ENCODE results near the gene MKNK2.
"Not testable (repeated sequence)": the region's sequence is repeated elsewhere in the genome, so short reads cannot be mapped to it uniquely, and the experiment has no call there.

Gene MKNK2

GRCh38 chr19:2089727-2090053 is 38.6 kb upstream of the MKNK2 start:
- Histone ChIP-seq H3K4me1 (ENCODE audit: control insufficient read depth in 2 of 2, insufficient read depth in 2 of 2, low read length in 2 of 2) (peaks cover 26 to 33% of the 10 kb centered on the region in 2 donors), H3K36me3 (ENCODE audit: control insufficient read depth in 2 of 2, insufficient read depth in 2 of 2, low read length in 2 of 2) (no peaks in the 10 kb centered on the region), H3K9ac (ENCODE audit: low read depth in 1 of 2, low read length in 2 of 2) (no peak overlapping the region), H3K4me3 (ENCODE audit: low read length in 2 of 2) (no peak overlapping the region), H3K27ac (ENCODE audit: low read depth in 2 of 2, low read length in 2 of 2) (peak overlapping the region in 1 of 2 donors; percentile 76), H3K9me3 (ENCODE audit: control insufficient read depth in 2 of 2, low read length in 2 of 2) (no peaks in the 10 kb centered on the region), H3K27me3 (ENCODE audit: control insufficient read depth in 2 of 2, insufficient read depth in 2 of 2, low read length in 2 of 2) (no peaks in the 10 kb centered on the region)

- Histone ChIP-seq H3K4me3 (ENCODE audit: low read length in 2 of 2) (no peak overlapping the region), H3K27ac (ENCODE audit: low read depth in 2 of 2, low read length in 2 of 2) (peak overlapping the region in 1 of 2 donors; percentile 76), H3K36me3 (ENCODE audit: control insufficient read depth in 2 of 2, insufficient read depth in 2 of 2, low read length in 2 of 2) (no peaks in the 10 kb centered on the region), H3K27me3 (ENCODE audit: control insufficient read depth in 2 of 2, insufficient read depth in 2 of 2, low read length in 2 of 2) (no peaks in the 10 kb centered on the region), H3K4me1 (ENCODE audit: control insufficient read depth in 2 of 2, insufficient read depth in 2 of 2, low read length in 2 of 2) (peaks cover 20 to 29% of the 10 kb centered on the region in 2 donors), H3K9me3 (ENCODE audit: control insufficient read depth in 2 of 2, low read length in 2 of 2) (no peaks in the 10 kb centered on the region), H3K9ac (ENCODE audit: low read depth in 1 of 2, low read length in 2 of 2) (no peak overlapping the region)
Observed at GRCh38 chr19:2089001-2089711, 38.1 kb upstream of the MKNK2 start.

- no peaks in the 10 kb centered on the region for H3K27me3 ChIP-seq (ENCODE audit: control insufficient read depth in 2 of 2, insufficient read depth in 2 of 2, low read length in 2 of 2)
- peak overlapping the region; percentile 46 to 79 for H3K27ac ChIP-seq (ENCODE audit: low read depth in 2 of 2, low read length in 2 of 2)
- peaks cover 0 to 9% of the 10 kb centered on the region in 2 donors for H3K36me3 ChIP-seq (ENCODE audit: control insufficient read depth in 2 of 2, insufficient read depth in 2 of 2, low read length in 2 of 2)
- no peak overlapping the region for H3K4me3 ChIP-seq (ENCODE audit: low read length in 2 of 2)
- peak overlapping the region in 1 of 2 donors; percentile 32 for H3K9ac ChIP-seq (ENCODE audit: low read depth in 1 of 2, low read length in 2 of 2)
- H3K4me1 ChIP-seq (ENCODE audit: control insufficient read depth in 2 of 2, insufficient read depth in 2 of 2, low read length in 2 of 2): peaks cover 19 to 26% of the 10 kb centered on the region in 2 donors
- H3K9me3 ChIP-seq (ENCODE audit: control insufficient read depth in 2 of 2, low read length in 2 of 2): no peaks in the 10 kb centered on the region
Observed at GRCh38 chr19:2087621-2088100, 36.6 kb upstream of the MKNK2 start.

DNA sequence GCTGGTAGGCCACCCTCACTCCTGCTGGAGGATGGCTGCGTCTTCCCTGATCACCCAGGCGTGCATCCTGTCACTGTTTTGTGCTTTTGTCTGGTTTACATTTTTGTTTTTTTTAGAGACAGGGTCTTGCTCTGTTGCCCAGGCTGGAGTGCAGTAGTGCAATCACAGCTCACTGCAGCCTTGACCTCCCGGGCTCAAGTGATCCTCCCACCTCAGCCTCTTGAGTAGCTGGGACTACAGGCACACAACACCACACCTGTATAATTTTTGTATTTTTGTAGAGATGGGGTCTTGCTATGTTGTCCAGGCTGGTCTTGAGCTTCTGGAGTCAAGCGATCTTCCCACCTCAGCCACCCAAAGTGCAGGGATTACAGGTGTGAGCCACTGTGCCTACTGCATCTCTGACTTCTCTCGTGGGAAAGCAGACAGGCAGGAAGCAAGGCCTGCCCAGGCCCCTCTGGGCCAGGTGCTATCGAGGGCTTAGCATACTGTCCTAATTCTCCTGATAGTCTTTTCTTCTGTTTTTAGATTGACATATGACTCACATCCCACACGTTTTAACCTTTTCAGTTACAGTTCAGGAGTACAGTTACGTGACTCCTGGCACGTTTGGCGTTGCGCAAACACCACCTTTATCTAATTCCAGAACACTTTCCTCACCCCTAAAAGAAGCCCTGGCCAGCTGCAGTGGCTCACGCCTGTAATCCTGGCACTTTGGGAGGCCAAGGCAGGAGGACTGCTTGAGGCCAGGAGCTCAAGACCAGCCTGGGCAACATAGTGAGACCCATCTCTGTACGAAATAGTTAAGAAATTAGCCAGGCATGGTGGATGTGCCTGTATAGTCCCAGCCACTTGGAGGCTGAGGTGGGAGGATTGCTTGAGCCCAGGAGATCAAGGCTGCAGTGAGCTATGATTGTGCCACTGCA is 35.9 kb upstream of the MKNK2 start:
- H3K36me3 ChIP-seq (ENCODE audit: control insufficient read depth in 2 of 2, insufficient read depth in 2 of 2, low read length in 2 of 2): peaks cover 0 to 13% of the 10 kb centered on the region in 2 donors
- not testable (repeated sequence) for H3K9me3 ChIP-seq (ENCODE audit: control insufficient read depth in 2 of 2, low read length in 2 of 2); H3K4me3 ChIP-seq (ENCODE audit: low read length in 2 of 2); H3K9ac ChIP-seq (ENCODE audit: low read depth in 1 of 2, low read length in 2 of 2); H3K27me3 ChIP-seq (ENCODE audit: control insufficient read depth in 2 of 2, insufficient read depth in 2 of 2, low read length in 2 of 2)
- H3K4me1 ChIP-seq (ENCODE audit: control insufficient read depth in 2 of 2, insufficient read depth in 2 of 2, low read length in 2 of 2): peaks cover 19 to 28% of the 10 kb centered on the region in 2 donors
- peak overlapping the region; percentile 46 to 79 for H3K27ac ChIP-seq (ENCODE audit: low read depth in 2 of 2, low read length in 2 of 2)

GRCh38 chr19:2084993-2085720 is 34.1 kb upstream of the MKNK2 start:
- Histone ChIP-seq H3K9me3 (ENCODE audit: control insufficient read depth in 2 of 2, low read length in 2 of 2) (no peaks in the 10 kb centered on the region), H3K9ac (ENCODE audit: low read depth in 1 of 2, low read length in 2 of 2) (peak overlapping the region; percentile 10 to 47), H3K36me3 (ENCODE audit: control insufficient read depth in 2 of 2, insufficient read depth in 2 of 2, low read length in 2 of 2) (peaks cover 3 to 20% of the 10 kb centered on the region in 2 donors), H3K27ac (ENCODE audit: low read depth in 2 of 2, low read length in 2 of 2) (peak overlapping the region; percentile 75 to 78), H3K27me3 (ENCODE audit: control insufficient read depth in 2 of 2, insufficient read depth in 2 of 2, low read length in 2 of 2) (no peaks in the 10 kb centered on the region), H3K4me1 (ENCODE audit: control insufficient read depth in 2 of 2, insufficient read depth in 2 of 2, low read length in 2 of 2) (peaks cover 15 to 25% of the 10 kb centered on the region in 2 donors), H3K4me3 (ENCODE audit: low read length in 2 of 2) (peak overlapping the region; percentile 55 to 74)

- peaks cover 11 to 36% of the 10 kb centered on the region in 2 donors for H3K36me3 ChIP-seq (ENCODE audit: control insufficient read depth in 2 of 2, insufficient read depth in 2 of 2, low read length in 2 of 2)
- H3K27me3 ChIP-seq (ENCODE audit: control insufficient read depth in 2 of 2, insufficient read depth in 2 of 2, low read length in 2 of 2): no peaks in the 10 kb centered on the region
- H3K4me1 ChIP-seq (ENCODE audit: control insufficient read depth in 2 of 2, insufficient read depth in 2 of 2, low read length in 2 of 2): peaks cover 2 to 14% of the 10 kb centered on the region in 2 donors
- peak overlapping the region; percentile 43 to 44 for H3K9ac ChIP-seq (ENCODE audit: low read depth in 1 of 2, low read length in 2 of 2)
- H3K27ac ChIP-seq (ENCODE audit: low read depth in 2 of 2, low read length in 2 of 2): peak overlapping the region; percentile 33 to 78
- peak overlapping the region; percentile 6 to 74 for H3K4me3 ChIP-seq (ENCODE audit: low read length in 2 of 2)
- no peaks in the 10 kb centered on the region for H3K9me3 ChIP-seq (ENCODE audit: control insufficient read depth in 2 of 2, low read length in 2 of 2)
Observed at GRCh38 chr19:2083174-2083854, 32.3 kb upstream of the MKNK2 start.

DNA sequence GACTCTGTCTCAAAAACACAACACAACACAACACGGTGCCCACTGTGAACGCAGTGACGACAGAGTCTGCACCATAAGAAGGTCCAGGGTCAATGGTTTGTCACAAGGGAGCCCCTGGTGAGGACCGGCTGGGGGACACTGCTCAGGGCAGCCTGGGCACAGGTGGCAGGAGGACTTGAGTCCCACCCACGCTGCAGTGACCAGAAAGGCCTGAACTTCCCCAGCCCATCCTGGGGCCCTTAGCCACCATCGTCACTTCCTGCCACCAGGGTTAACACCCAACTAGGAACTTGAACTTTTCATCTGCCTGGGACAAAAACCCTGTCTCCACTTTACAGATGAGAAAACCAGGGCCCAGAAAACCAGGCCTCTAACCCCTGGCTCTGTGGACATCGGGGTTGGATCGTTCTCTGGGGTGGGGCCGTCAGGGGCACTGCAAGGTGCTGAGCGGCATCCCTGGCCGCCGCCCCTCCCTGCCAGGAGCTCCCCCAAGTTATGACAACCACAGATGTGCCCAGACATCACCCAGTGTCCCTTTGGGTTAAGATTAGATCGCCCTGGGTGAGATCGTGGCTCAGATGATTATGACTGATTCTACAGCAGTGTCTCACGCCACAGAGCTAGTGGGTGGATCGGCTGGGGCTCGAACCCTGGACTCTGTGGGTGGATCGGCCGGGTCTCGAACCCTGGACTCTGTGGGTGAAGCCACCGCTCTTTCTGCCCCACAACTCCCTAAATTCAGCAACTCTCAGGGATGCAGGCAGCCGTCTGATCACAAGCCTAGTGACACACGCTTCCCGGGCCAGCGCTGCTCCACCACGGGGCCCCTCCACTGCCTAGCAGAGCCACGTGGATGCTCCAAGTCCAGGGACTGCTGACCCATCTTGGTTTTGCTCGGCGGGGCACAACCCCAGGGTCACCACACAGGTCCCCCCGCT is 31.1 kb upstream of the MKNK2 start:
- H3K9me3 ChIP-seq (ENCODE audit: control insufficient read depth in 2 of 2, low read length in 2 of 2): no peaks in the 10 kb centered on the region
- H3K9ac ChIP-seq (ENCODE audit: low read depth in 1 of 2, low read length in 2 of 2): peak overlapping the region; percentile 24 to 41
- H3K27me3 ChIP-seq (ENCODE audit: control insufficient read depth in 2 of 2, insufficient read depth in 2 of 2, low read length in 2 of 2): no peaks in the 10 kb centered on the region
- peaks cover 22 to 47% of the 10 kb centered on the region in 2 donors for H3K36me3 ChIP-seq (ENCODE audit: control insufficient read depth in 2 of 2, insufficient read depth in 2 of 2, low read length in 2 of 2)
- peak overlapping the region; percentile 26 to 78 for H3K27ac ChIP-seq (ENCODE audit: low read depth in 2 of 2, low read length in 2 of 2)
- peak overlapping the region in 1 of 2 donors; percentile 74 for H3K4me3 ChIP-seq (ENCODE audit: low read length in 2 of 2)
- H3K4me1 ChIP-seq (ENCODE audit: control insufficient read depth in 2 of 2, insufficient read depth in 2 of 2, low read length in 2 of 2): peaks cover 0 to 9% of the 10 kb centered on the region in 2 donors

- Histone ChIP-seq H3K4me3 (ENCODE audit: low read length in 2 of 2) (no peak overlapping the region), H3K9me3 (ENCODE audit: control insufficient read depth in 2 of 2, low read length in 2 of 2) (no peaks in the 10 kb centered on the region), H3K9ac (ENCODE audit: low read depth in 1 of 2, low read length in 2 of 2) (no peak overlapping the region), H3K27me3 (ENCODE audit: control insufficient read depth in 2 of 2, insufficient read depth in 2 of 2, low read length in 2 of 2) (no peaks in the 10 kb centered on the region), H3K36me3 (ENCODE audit: control insufficient read depth in 2 of 2, insufficient read depth in 2 of 2, low read length in 2 of 2) (peaks cover 31 to 56% of the 10 kb centered on the region in 2 donors), H3K27ac (ENCODE audit: low read depth in 2 of 2, low read length in 2 of 2) (no peak overlapping the region), H3K4me1 (ENCODE audit: control insufficient read depth in 2 of 2, insufficient read depth in 2 of 2, low read length in 2 of 2) (peaks cover 0 to 6% of the 10 kb centered on the region in 2 donors)
Observed at GRCh38 chr19:2080336-2080988, 29.4 kb upstream of the MKNK2 start.
